Tibial artery (tissue), 4 donors: ENCODE data around the gene ADSS1.

Source experiments
- DNase-seq, 2 donors: peaks; one replicate each; pipeline ENCODE4 v3.0.0-alpha.2; 2019
- H3K27ac ChIP-seq, 2 donors: fragments of 200-600 bp; sonication (generic) in 1 of 2; 1 replicate in 1 of 2; 2 replicates in 1 of 2; pipeline ENCODE4 v1.5.1; 2018 to 2019; ENCODE audit warnings: mild to moderate bottlenecking in 1 of 2
- H3K27me3 ChIP-seq, 2 donors: fragments of 200-600 bp; sonication (generic) in 1 of 2; one replicate each; pipeline versions ENCODE4 v1.5.1 to v1.6.0; 2016 to 2019
- H3K36me3 ChIP-seq, 3 donors: fragments of 200-600 bp; sonication (generic) in 2 of 3; one replicate each; pipeline ENCODE4 v1.5.1; 2016 to 2019; ENCODE audit warnings: mild to moderate bottlenecking in 2 of 3
- H3K4me1 ChIP-seq, 4 donors: fragments of 200-600 bp; sonication (generic) in 2 of 4; 1 replicate in 3 of 4; 2 replicates in 1 of 4; pipeline ENCODE4 v1.5.1; 2016 to 2019
- H3K4me3 ChIP-seq, 2 donors: fragments of 200-600 bp; sonication (generic) in 1 of 2; 1 replicate in 1 of 2; 2 replicates in 1 of 2; pipeline ENCODE4 v1.5.1; 2018 to 2019; ENCODE audit warnings: mild to moderate bottlenecking in 2 of 2
- H3K9me3 ChIP-seq, 3 donors: fragments of 200-600 bp; sonication (generic) in 1 of 3; one replicate each; pipeline ENCODE4 v1.5.1; 2016 to 2019
- intact Hi-C: fragments of 100-400 bp; cut with DNase I; formaldehyde crosslinking; loops from one replicate; pipeline ENCODE4 v1.15.0; 2023; ENCODE audit warnings: low total_unique reads
- TF ChIP-seq, protein P1 (sequence below), 2 experiments: fragments of 200-600 bp in 1 of 2; fragments of 450-650 bp in 1 of 2; IDR thresholded peaks; one replicate each; pipeline ENCODE4 v1.5.1; 2017 to 2019; ENCODE audit warnings: antibody characterized with exemption in 2 of 2, mild to moderate bottlenecking in 1 of 2, moderate library complexity in 1 of 2

The ADSS1 gene

DNA sequence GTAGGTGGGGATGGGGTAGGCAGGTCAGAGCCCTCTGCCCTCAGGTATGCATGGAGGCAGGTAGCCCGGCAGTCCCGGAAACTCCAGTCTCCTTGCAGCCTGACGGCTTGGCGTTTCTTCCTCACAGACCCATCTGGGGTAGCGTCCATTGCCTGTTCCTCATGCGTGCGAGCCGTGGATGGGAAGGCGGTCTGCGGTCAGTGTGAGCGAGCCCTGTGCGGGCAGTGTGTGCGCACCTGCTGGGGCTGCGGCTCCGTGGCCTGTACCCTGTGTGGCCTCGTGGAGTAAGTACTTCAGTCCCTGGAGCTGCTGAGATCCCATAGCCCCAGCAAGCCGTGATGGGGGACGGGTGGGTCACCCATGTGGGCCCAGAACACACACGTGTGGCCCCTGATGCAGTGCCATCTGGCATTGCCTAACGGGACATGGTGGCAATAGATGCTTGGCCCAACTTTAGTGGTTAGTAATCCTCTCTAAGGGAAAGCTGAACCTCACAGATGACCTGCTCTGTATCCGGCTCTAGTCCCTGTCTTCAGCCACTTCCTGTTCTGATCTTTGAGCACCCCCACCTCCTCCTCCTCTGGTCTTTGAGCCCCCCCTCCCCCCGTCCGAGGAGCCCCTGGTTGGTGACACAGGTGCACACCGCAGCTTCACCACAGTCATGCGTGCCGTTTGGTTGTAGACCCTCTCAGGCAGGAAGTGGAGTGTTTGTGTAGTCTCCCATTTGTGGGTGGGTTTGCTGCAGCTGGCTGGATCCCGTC lies 32.6 kb downstream of the ADSS1 start:
- Histone ChIP-seq H3K4me1 (peaks cover 0 to 32% (median 24%) of the 10 kb centered on the region in 4 donors), H3K9me3 (no peaks in the 10 kb centered on the region), H3K36me3 (peaks cover 43 to 70% (median 56%) of the 10 kb centered on the region in 3 donors), H3K27ac (no peak overlapping the region), H3K27me3 (no peaks in the 10 kb centered on the region), H3K4me3 (no peak overlapping the region)
- TF ChIP-seq, protein P1, sequence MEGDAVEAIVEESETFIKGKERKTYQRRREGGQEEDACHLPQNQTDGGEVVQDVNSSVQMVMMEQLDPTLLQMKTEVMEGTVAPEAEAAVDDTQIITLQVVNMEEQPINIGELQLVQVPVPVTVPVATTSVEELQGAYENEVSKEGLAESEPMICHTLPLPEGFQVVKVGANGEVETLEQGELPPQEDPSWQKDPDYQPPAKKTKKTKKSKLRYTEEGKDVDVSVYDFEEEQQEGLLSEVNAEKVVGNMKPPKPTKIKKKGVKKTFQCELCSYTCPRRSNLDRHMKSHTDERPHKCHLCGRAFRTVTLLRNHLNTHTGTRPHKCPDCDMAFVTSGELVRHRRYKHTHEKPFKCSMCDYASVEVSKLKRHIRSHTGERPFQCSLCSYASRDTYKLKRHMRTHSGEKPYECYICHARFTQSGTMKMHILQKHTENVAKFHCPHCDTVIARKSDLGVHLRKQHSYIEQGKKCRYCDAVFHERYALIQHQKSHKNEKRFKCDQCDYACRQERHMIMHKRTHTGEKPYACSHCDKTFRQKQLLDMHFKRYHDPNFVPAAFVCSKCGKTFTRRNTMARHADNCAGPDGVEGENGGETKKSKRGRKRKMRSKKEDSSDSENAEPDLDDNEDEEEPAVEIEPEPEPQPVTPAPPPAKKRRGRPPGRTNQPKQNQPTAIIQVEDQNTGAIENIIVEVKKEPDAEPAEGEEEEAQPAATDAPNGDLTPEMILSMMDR (IDR thresholded peaks at IDR 0.05) = no peak
- intact Hi-C loops = loop anchor here (10.0 kb wide), 1 partner anchor 718 kb away; the partner anchor contains the start of gene CRIP2
- no peak for DNase-seq

DNA sequence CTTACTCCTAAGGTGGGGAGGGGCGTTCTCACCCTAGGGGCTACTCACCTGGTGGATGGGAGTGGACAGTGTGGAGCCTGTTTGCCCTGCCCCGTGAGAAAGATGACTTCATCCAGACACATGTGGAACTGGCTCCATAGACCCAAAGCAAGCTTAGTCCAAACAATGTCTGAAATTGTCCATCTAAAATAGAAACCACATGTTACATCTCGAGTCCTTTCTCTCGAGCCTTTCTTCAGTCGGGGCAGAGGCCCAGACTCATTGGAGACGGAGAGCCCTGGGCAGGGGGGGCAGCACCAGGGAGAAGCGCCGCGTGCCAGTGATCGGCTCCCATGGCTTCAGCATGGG lies 33.2 kb downstream of the ADSS1 start:
- Histone ChIP-seq H3K27ac (no peak overlapping the region), H3K27me3 (no peaks in the 10 kb centered on the region), H3K36me3 (peaks cover 43 to 75% (median 60%) of the 10 kb centered on the region in 3 donors), H3K9me3 (no peaks in the 10 kb centered on the region), H3K4me3 (no peak overlapping the region), H3K4me1 (peaks cover 0 to 26% (median 18%) of the 10 kb centered on the region in 4 donors)
- no peak for DNase-seq
- TF ChIP-seq, protein P1 (IDR thresholded peaks at IDR 0.05) = no peak
- intact Hi-C loops = loop anchor here (10.0 kb wide), 1 partner anchor 718 kb away; the partner anchor contains the start of gene CRIP2

DNA sequence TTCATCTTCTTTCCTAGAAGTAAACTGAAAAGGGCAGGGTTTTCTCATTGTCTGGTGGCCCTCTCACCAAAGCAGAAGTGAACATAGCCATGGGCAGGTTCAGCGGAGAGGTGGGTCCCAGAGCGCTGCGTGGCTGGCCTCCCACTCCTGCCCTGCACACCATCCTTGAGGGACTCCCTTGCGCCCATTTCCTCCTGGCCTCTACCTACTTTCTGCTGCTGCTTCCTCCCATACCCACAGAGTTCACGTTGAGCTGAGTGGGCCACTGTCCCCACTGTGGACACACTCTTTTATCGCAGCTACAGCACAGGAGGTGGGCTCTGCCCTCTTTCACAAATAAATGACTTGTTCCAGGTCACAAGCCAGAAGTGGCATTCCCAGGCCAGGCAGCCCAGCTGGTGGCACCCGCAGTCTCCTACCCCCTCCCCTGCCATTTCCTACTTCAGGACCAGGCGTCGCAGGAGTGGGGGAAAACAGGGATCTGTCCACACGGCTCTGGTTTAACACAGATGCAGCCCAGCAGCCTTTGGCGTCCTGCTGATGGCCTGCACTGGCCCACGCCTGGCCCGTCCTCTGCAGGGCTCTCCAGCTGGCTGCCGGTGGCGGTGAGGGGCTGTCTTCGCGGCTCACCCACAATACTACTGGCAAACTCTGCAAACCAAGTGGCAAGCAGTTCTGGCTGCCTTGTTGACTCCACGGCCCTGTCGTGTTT lies 33.8 kb downstream of the ADSS1 start:
- Histone ChIP-seq H3K27ac (no peak overlapping the region), H3K27me3 (no peaks in the 10 kb centered on the region), H3K36me3 (peaks cover 43 to 80% (median 60%) of the 10 kb centered on the region in 3 donors), H3K4me3 (no peak overlapping the region), H3K9me3 (no peaks in the 10 kb centered on the region), H3K4me1 (peaks cover 0 to 25% (median 17%) of the 10 kb centered on the region in 4 donors)
- DNase-seq = no peak
- TF ChIP-seq, protein P1 (IDR thresholded peaks at IDR 0.05) = no peak
- intact Hi-C loops = loop anchor here (10.0 kb wide), 1 partner anchor 717 kb away; the partner anchor contains the start of gene CRIP2

DNA sequence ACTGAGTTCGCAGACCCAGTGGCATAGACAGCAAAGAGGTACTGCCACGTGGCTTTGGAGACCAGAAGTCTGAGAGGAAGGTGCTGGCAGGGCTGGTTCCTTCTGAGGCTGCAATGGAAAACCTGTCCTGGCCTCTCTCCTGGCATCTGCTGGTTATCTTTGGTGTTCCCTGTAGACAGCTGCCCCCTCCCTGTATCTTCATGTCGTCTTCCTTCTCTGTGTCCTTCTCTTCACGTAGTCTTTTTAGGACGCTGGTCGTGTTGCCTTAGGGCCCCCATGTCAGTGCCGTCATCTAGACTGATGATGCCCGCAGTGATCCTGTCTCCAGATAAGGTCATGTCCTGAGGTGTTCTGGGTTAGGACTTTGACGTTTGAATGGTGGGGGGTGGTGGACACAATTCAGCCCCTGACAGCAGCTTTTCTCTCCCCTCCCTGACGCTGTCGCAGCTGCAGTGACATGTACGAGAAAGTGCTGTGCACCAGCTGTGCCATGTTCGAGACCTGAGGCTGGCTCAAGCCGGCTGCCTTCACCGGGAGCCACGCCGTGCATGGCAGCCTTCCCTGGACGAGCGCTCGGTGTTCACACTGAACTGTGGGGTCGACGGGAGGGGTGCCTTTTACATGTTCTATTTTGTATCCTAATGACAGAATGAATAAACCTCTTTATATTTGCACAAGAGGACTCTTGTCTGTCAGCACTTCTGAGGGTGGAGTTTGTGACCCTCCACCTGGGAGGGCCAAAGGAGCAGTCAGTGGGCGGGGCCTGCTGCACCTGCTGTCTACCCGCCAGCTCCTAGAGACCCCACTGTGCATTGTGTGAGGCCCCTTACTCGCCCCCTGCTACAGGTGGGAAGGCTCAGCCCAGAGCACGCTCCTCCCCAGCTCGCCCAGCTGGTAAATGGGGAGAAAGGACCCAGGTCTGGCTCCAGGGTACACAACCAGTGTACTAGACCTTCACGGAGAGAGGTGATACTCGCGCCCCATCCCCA lies 35.2 kb downstream of the ADSS1 start:
- intact Hi-C loops = loop anchor here (10.0 kb wide), 1 partner anchor 716 kb away; the partner anchor contains the start of gene CRIP2
- Histone ChIP-seq H3K9me3 (no peaks in the 10 kb centered on the region), H3K4me1 (peaks cover 0 to 18% (median 11%) of the 10 kb centered on the region in 4 donors), H3K27ac (no peak overlapping the region), H3K4me3 (no peak overlapping the region), H3K36me3 (peaks cover 43 to 80% (median 60%) of the 10 kb centered on the region in 3 donors), H3K27me3 (no peaks in the 10 kb centered on the region)
- TF ChIP-seq, protein P1 (IDR thresholded peaks at IDR 0.05) = no peak
- no peak for DNase-seq

DNA sequence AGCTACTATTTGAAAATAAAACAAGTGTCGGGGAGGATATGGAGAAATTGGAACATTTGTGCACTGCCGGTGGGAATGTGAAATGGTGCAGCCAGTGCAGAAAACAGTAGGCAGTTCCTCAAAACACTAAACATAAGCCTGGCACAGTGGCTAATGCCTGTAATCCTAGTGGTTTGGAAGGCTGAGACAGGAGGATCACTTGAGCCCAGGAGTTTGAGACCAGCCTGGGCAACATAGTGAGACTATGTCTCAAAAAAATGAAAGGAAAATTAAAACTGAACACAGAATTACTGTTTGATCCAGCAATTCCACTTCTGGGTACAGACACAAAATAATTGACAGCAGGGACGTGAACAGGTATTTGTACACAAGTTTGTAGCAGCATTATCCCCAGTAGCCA lies 41.5 kb downstream of the ADSS1 start:
- TF ChIP-seq, protein P1 (IDR thresholded peaks at IDR 0.05) = no peak
- H3K36me3 ChIP-seq = peaks cover 5 to 32% (median 16%) of the 10 kb centered on the region in 3 donors
- no peak for DNase-seq
- intact Hi-C loops = no loop called here
- no peaks in the 10 kb centered on the region for H3K9me3 ChIP-seq
- no peaks in the 10 kb centered on the region for H3K27me3 ChIP-seq
- no peak overlapping the region for H3K4me3 ChIP-seq
- H3K4me1 ChIP-seq = peaks cover 0 to 12% (median 7%) of the 10 kb centered on the region in 4 donors
- no peak overlapping the region for H3K27ac ChIP-seq
